GM21381 (cell line): ENCODE data around the gene SPDEF.

Experiments
- ATAC-seq: cut with Tn5 transposase; IDR thresholded peaks from one replicate; pipeline ENCODE4 v1.9.1; 2021; ENCODE audit warnings: mild to moderate bottlenecking, moderate library complexity; ENCODE audit not compliant: unreplicated experiment

The SPDEF gene

GRCh38 chr6:34556031-34556471, at the start of gene SPDEF:
TSS of gene SPDEF (minus strand) at chr6:34556329. CDS start at chr6:34544455, 11,874 bp downstream.
- no peak for ATAC-seq

GRCh38 chr6:34603707-34604106, 47.6 kb upstream of the SPDEF start:
- ATAC-seq, result no peak

GRCh38 chr6:34602318-34603111, 46.4 kb upstream of the SPDEF start:
- ATAC-seq, result no peak

- ATAC-seq, result no peak
Observed at GRCh38 chr6:34601706-34602105, 45.6 kb upstream of the SPDEF start.

DNA sequence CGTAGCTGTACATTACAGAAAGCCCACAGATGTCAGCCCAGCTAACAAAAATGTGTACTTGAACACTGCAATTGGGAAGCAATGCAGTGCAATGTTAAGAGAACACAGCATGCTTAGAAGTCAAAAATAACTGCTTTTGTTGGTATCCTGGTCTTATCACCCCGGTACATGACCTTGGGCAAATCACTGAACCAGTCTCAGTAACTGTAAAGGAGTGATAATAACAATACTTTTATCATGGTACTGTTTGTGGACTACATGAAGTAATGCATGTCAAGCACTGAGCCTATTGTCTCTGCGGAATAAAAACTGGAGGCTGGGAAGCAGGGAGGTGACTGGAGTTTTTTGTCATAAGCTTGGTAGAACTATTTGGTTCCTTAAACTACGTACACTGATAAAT, 44.7 kb upstream of the SPDEF start:
- no peak for ATAC-seq

DNA sequence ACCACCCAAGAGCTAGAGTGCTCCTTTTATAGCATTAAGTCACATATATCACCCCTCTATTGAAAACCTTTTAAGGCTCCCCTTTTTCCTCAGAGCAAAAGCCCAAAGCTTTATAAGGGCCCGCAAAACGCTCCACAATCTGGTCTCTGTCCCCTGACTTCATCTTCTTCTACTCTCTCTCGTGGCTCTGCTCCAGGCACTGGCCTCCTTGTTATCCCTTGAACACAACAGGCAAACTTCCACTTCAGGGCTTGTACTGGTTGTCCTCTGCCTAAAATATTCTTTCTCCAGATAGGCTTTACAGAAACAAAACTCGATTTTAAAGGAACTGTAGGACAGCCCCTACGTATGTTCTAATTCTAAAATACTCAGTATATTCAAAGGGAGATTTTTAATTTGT, 44.0 kb upstream of the SPDEF start:
- ATAC-seq, result no peak

GRCh38 chr6:34598712-34599111, 42.6 kb upstream of the SPDEF start:
- no peak for ATAC-seq

DNA sequence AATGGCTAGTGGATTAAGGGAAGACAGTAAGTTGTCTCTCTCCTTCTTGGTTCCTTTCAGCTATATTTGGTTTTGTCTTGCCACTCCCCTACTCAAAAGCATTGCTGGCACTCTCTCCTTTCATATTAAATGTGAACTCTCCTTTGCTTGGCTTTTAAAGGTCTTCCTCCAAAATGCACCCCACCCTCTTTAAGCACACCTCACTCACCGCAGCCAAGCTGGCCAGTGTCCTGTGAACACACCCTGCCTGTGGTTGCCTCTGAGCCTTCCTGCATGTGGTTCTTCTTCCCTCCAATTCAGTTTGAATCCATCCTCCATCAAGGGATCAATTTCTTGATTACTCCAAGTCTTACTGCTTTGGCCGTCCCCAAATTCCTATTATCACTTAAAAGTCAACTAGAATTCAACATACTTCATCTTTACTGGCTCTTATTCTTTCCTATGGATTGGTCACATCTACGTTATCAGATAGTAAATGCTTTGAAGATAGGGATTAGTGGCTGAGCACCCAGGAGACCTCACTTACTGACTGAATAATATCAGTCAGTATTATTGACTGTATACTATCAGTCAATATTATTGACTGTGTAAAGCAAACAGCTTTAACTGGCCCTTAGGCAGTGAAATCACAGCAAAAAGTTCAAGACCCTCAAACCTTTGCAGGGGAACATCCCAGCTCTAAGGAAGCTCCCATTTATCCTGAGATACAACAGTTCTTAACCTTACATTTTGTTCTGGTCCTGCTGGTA, 41.6 kb upstream of the SPDEF start:
- ATAC-seq, result no peak

DNA sequence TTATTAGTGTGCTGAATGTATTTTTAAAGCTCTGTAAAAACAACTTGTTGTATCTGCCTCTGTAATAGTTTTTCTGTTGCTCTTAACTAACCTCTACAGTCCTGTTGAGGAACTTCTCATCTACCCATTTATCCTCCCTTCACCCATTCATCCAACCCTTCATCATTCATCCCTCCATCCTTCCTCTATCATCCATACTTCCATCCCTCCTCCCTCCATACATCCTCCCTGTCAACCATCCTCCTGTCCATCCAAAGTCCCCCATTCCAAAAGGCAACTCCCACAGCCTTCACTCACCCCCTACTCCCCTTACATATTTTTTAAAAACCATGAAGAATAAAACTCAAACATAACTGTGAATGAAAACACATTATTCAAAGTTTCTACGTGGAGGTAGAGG, 40.7 kb upstream of the SPDEF start:
- no peak for ATAC-seq

- ATAC-seq, result no peak
Observed at GRCh38 chr6:34595332-34596184, 39.4 kb upstream of the SPDEF start.

- ATAC-seq, result no peak
Observed at GRCh38 chr6:34593701-34594100, 37.6 kb upstream of the SPDEF start.

- ATAC-seq, result no peak
Observed at GRCh38 chr6:34592208-34592952, 36.3 kb upstream of the SPDEF start.

GRCh38 chr6:34589691-34590090, 33.6 kb upstream of the SPDEF start:
- ATAC-seq, result no peak

- no peak for ATAC-seq
Observed at GRCh38 chr6:34589140-34589539, 33.0 kb upstream of the SPDEF start.

GRCh38 chr6:34587851-34588250, 31.7 kb upstream of the SPDEF start:
- no peak for ATAC-seq

- no peak for ATAC-seq
Observed at GRCh38 chr6:34587325-34587724, 31.2 kb upstream of the SPDEF start.

DNA sequence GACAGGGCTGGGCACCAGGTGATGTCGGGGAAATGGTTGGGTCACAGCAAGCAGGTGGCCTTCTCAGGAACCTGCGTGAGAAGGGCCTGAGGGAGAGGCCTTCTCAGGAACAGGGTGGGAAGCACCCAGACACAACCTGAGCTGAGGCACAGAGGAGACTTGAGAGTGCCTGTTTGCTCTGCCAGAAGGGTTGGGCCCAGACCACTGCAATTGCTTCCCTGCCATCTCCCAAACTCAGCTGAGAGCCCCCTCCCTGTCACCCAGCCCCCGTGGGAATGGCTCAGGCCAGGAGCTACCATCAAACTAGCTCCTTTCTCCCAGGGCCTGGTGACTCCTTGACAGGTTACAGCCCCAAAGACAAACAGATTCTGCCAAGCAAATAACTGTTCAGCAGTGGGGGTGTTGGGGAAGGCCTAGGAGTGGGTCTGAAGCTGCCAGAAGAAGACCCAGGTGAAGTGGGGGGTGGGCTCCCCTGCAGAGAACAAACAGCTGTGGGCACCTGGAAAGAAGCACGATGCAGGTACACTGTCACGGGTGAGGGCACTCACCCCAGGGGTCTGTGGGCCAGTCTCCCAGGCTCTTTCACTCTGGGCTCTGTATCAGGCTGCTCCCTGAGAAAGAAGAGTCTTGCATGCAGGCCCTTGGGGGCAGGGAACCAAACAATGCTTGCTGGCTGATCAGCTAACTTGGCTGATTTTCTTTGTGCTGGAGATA, 30.4 kb upstream of the SPDEF start:
- no peak for ATAC-seq

GRCh38 chr6:34585512-34586061, 29.5 kb upstream of the SPDEF start:
- no peak for ATAC-seq

DNA sequence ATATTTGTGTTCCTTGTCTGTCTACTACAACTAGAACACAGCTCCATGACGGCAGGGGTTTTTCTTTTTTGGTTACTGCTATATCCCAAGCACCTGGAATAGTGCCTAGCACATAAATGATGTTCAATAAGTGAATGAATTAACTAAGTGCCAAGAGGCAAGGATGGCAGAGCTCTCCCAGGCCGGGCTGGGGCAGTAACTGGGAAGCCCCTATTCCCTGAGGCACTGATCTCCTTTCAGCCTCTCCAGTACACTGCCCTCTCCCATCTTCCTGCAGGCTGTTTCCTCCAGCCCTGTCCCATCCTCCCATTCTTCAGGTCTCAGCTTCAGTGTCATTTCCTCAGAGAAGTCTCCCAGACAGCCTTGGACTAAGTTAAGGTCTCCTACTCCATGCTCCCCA, 29.0 kb upstream of the SPDEF start:
- ATAC-seq, result no peak

- ATAC-seq, result no peak
Observed at GRCh38 chr6:34584694-34585093, 28.6 kb upstream of the SPDEF start.
